GM12878 (cell line): ENCODE data around the gene UNC13A. TPM values are rescaled to one million over a fixed set of nuclear protein-coding genes. Genes with fewer than 3 reads are reported as not detected.
"Not testable (repeated sequence)": the region's sequence is repeated elsewhere in the genome, so short reads cannot be mapped to it uniquely, and the experiment has no call there.

Source experiments
- ATAC-seq: fragments of 200-7000 bp; cut with Tn5 transposase; 3 replicates; pipeline ENCODE4 v1.9.1; 2020; ENCODE audit warnings: mild to moderate bottlenecking, moderate library complexity
- BruUV-seq: library from RNA; stranded (reverse); fragments of 400-500 nt; replicated peaks from 2 replicates; lab custom pipeline; 2021; lab: Mats Ljungman, UMichigan
- CTCF ChIA-PET: fragments of 300-600 bp; sonication (Branson Sonifier 250); formaldehyde crosslinking; extraction: SDS; loops from one replicate; lab custom pipeline; 2021; ENCODE audit warnings: inconsistent platforms; lab: Yijun Ruan, JAX
- POLR2A ChIA-PET: fragments of 350-600 bp; formaldehyde crosslinking; extraction: SDS; loops from one replicate; lab custom pipeline; 2021; ENCODE audit warnings: inconsistent platforms; lab: Charles Lee
- RAD21 ChIA-PET: fragments of 300-600 bp; sonication (Branson Sonifier 250); formaldehyde crosslinking; loops from one replicate; lab custom pipeline; 2023; ENCODE audit warnings: antibody characterized with exemption; ENCODE audit not compliant: unreplicated experiment; lab: Charles Lee
- SMC1A ChIA-PET: fragments of 300-600 bp; sonication (Branson Sonifier 250); formaldehyde crosslinking; loops from one replicate; lab custom pipeline; 2023; ENCODE audit not compliant: unreplicated experiment, uncharacterized antibody; lab: Charles Lee
- DNase-seq: peaks from one replicate; pipeline ENCODE4 v3.0.0-alpha.2; 2011; ENCODE audit warnings: low read depth, low spot score
- FAIRE-seq: peaks from 3 replicates; lab custom pipeline; 2011; peaks lifted over from hg19 to GRCh38; lab: Jason Lieb, UNC
- H2AFZ ChIP-seq: 2 replicates; pipeline ENCODE4 v1.6.0; 2011; ENCODE audit warnings: low read depth, low read length, control low read depth; ENCODE audit not compliant: control insufficient read depth
- H3K27ac ChIP-seq: 2 replicates; pipeline ENCODE4 v1.5.1; 2011; ENCODE audit warnings: control low read depth; ENCODE audit not compliant: control insufficient read depth, insufficient read depth
- H3K27me3 ChIP-seq, 2 experiments: replicated peaks in 1 of 2; 2 replicates each; pipeline versions ENCODE4 v1.6.0 to v1.6.1; 2011; ENCODE audit warnings: low read length in 1 of 2; ENCODE audit not compliant: control insufficient read depth in 2 of 2, insufficient read depth in 2 of 2
- H3K36me3 ChIP-seq, 2 experiments: 2 replicates each; pipeline ENCODE4 v1.5.1; 2011; ENCODE audit warnings: low read length in 1 of 2; ENCODE audit not compliant: control insufficient read depth in 2 of 2, insufficient read depth in 2 of 2
- H3K4me1 ChIP-seq: 2 replicates; pipeline ENCODE4 v1.6.1; 2011; ENCODE audit warnings: mild to moderate bottlenecking, low read length, moderate library complexity, mixed read lengths; ENCODE audit not compliant: control insufficient read depth, insufficient read depth
- H3K4me2 ChIP-seq: 2 replicates; pipeline ENCODE4 v1.6.0; 2011; ENCODE audit warnings: control low read depth; ENCODE audit not compliant: control insufficient read depth, insufficient read depth
- H3K4me3 ChIP-seq: fragments of 200-600 bp; sonication (generic); 2 replicates; pipeline ENCODE4 v1.5.1; 2016
- H3K79me2 ChIP-seq: 2 replicates; pipeline ENCODE4 v1.6.0; 2011; ENCODE audit warnings: low read length; ENCODE audit not compliant: control insufficient read depth, insufficient read depth
- H3K9ac ChIP-seq: 2 replicates; pipeline ENCODE4 v1.8.0; 2011; ENCODE audit warnings: low read length, control low read depth, mixed read lengths; ENCODE audit not compliant: control insufficient read depth, insufficient read depth
- H3K9me3 ChIP-seq: replicated peaks from 3 replicates; pipeline ENCODE4 v1.5.1; 2011; ENCODE audit warnings: mild to moderate bottlenecking, low read length; ENCODE audit not compliant: control insufficient read depth, insufficient read depth
- H4K20me1 ChIP-seq: 2 replicates; pipeline ENCODE4 v1.6.0; 2011; ENCODE audit not compliant: control insufficient read depth, insufficient read depth
- POLR2AphosphoS2 ChIP-seq: IDR thresholded peaks from 2 replicates; pipeline ENCODE4 v1.6.1; 2011; ENCODE audit warnings: low read depth, mild to moderate bottlenecking, low read length, improper control_type of control experiment, moderate library complexity
- POU2F2 ChIP-seq: IDR thresholded peaks from 3 replicates; pipeline ENCODE4 v1.6.1; 2011; ENCODE audit warnings: low read depth, mild to moderate bottlenecking, low read length, borderline replicate concordance
- WGBS: methylation state at CpG from one replicate; pipeline ENCODE4 v1.1.6; 2016; ENCODE audit warnings: low lambda C conversion rate; ENCODE audit not compliant: insufficient replicate concordance, insufficient coverage; ENCODE audit errors: missing lambda C conversion rate; 5-methylcytosine and 5-hydroxymethylcytosine counted together
- in situ Hi-C: fragments of 300-500 bp; cut with MboI; formaldehyde crosslinking; loops from 9 replicates; pipeline ENCODE4 v1.14.3; 2018; ENCODE audit warnings: mixed read lengths
- intact Hi-C: fragments of 100-400 bp; cut with micrococcal nuclease; formaldehyde crosslinking; loops from one replicate; pipeline ENCODE4 v1.14.2; 2022; ENCODE audit not compliant: unreplicated experiment
- polyA plus RNA-seq, 11 experiments: library from polyadenylated mRNA; depleted of rRNA in 4 of 11; unstranded in 6 of 11; stranded (reverse) in 5 of 11; fragments of >200 nt; fragmentation: Nextera tagmentation in 4 of 11; fragmentation: Illumina TruSeq in 1 of 11; extraction: Ambion mirVana in 4 of 11; extraction: Trizol in 1 of 11; gene quantifications; 1 replicate in 1 of 11; 2 replicates in 10 of 11; pipeline versions ENCODE4 v1.2.1 to v1.2.3, GENCODE V29; 2011 to 2016; ENCODE audit warnings: inconsistent platforms in 2 of 11, missing spikeins in 2 of 11, low read depth in 1 of 11
- total RNA-seq, 4 experiments: library from RNA; depleted of rRNA in 3 of 4; stranded (reverse); fragments of >200 nt in 3 of 4; fragmentation: Illumina TruSeq in 1 of 4; extraction: Trizol in 1 of 4; gene quantifications; 2 replicates each; pipeline versions ENCODE4 v1.2.1 to v1.2.3, GENCODE V29; 2013 to 2021
- TF ChIP-seq, protein P1 (sequence below): fragments of 450-650 bp; IDR thresholded peaks from 2 replicates; pipeline ENCODE4 v1.6.1; 2016; ENCODE audit warnings: mild to moderate bottlenecking, moderate library complexity, borderline replicate concordance

UNC13A gene
- total and polyA plus RNA-seq, 10 of the 15 experiments (the other 5 are each of a cell fraction or from before 2014, with no cell fraction given), result under 0.01 to 0.23 (median 0.13) TPM; not detected in 1

DNA sequence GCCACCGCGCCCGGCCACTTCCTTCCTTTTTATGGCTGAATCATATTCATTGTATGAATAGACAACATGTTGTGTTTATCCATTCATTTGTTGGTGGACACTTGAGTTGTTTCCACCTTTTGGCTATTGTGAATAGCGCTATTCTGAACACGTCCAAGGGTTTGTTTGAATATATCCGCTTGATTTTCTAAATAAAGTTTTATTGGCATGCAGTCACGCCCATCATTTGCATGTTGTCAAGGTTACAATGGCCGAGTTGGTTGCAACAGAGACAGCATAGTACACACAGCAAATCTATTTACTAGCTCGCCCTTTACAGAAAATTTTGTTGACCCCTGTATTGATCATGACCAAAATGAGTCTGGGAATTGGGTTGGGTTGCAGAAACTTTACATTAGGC lies 89.2 kb downstream of the UNC13A start:
- Histone ChIP-seq H3K4me2 (no peak overlapping the region), H3K79me2 (no peaks in the 10 kb centered on the region), H2AFZ (no peak overlapping the region), H3K9me3 (no peaks in the 10 kb centered on the region), H3K9ac (no peak overlapping the region), H3K27me3 (no peaks in the 10 kb centered on the region), H3K4me3 (no peak overlapping the region), H3K36me3 (no peaks in the 10 kb centered on the region), H3K4me1 (no peaks in the 10 kb centered on the region; the same call in 1 of the 2 replicates), H4K20me1 (no peaks in the 10 kb centered on the region), H3K27ac (no peak overlapping the region)
- WGBS, result 38% methylated on average over 9 of the region's 9 CpGs
- SMC1A ChIA-PET, result no interaction called here
- CTCF ChIA-PET, result no interaction called here
- TF ChIP-seq, protein P1, sequence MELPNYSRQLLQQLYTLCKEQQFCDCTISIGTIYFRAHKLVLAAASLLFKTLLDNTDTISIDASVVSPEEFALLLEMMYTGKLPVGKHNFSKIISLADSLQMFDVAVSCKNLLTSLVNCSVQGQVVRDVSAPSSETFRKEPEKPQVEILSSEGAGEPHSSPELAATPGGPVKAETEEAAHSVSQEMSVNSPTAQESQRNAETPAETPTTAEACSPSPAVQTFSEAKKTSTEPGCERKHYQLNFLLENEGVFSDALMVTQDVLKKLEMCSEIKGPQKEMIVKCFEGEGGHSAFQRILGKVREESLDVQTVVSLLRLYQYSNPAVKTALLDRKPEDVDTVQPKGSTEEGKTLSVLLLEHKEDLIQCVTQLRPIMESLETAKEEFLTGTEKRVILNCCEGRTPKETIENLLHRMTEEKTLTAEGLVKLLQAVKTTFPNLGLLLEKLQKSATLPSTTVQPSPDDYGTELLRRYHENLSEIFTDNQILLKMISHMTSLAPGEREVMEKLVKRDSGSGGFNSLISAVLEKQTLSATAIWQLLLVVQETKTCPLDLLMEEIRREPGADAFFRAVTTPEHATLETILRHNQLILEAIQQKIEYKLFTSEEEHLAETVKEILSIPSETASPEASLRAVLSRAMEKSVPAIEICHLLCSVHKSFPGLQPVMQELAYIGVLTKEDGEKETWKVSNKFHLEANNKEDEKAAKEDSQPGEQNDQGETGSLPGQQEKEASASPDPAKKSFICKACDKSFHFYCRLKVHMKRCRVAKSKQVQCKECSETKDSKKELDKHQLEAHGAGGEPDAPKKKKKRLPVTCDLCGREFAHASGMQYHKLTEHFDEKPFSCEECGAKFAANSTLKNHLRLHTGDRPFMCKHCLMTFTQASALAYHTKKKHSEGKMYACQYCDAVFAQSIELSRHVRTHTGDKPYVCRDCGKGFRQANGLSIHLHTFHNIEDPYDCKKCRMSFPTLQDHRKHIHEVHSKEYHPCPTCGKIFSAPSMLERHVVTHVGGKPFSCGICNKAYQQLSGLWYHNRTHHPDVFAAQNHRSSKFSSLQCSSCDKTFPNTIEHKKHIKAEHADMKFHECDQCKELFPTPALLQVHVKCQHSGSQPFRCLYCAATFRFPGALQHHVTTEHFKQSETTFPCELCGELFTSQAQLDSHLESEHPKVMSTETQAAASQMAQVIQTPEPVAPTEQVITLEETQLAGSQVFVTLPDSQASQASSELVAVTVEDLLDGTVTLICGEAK, result peak; percentile 70; the same call in 1 of the 2 replicates
- TF ChIP-seq POU2F2 (peak; percentile 17; the same call in 1 of the 3 replicates), POLR2AphosphoS2 (no peak)
- in situ Hi-C loops, result no loop called here
- no TSS peak for BruUV-seq
- intact Hi-C loops, result no loop called here
- DNase-seq (no peak), FAIRE-seq (no peak), ATAC-seq (no peak)
- RAD21 ChIA-PET, result no interaction called here
- POLR2A ChIA-PET, result no interaction called here

DNA sequence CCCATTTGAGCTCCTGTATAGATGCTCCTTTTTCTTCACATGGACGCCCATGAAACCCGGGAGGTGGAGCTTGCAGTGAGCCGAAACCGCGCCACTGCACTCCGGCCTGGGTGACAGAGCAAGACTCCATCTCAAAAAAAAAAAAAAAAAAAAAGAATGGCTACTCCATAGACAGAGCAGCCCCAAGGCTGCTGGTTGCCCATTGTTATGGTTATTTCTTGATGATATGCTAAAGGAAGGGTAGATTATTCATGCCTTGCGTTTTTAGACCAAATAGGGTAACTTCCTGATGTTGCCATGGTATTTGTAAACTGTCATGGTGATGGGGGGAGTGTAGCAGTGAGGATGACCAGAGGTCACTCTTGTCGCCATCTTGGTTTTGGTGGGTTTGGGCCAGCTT lies 90.1 kb downstream of the UNC13A start:
- H3K9ac ChIP-seq, RAD21 ChIA-PET, in situ Hi-C loops, DNase-seq, H3K4me3 ChIP-seq, H3K9me3 ChIP-seq, intact Hi-C loops, H3K79me2 ChIP-seq, H4K20me1 ChIP-seq, H3K4me2 ChIP-seq, ATAC-seq, CTCF ChIA-PET, H3K27ac ChIP-seq, FAIRE-seq, BruUV-seq, H3K4me1 ChIP-seq, H3K27me3 ChIP-seq, H2AFZ ChIP-seq, SMC1A ChIA-PET, H3K36me3 ChIP-seq: not testable (repeated sequence)
- 83% methylated on average over 8 of the region's 8 CpGs for WGBS
- POLR2A ChIA-PET, result interaction anchor here (0.7 kb wide), 1 partner anchor 429 kb away, joined by 4 read pairs; no protein-coding TSS in a partner anchor

DNA sequence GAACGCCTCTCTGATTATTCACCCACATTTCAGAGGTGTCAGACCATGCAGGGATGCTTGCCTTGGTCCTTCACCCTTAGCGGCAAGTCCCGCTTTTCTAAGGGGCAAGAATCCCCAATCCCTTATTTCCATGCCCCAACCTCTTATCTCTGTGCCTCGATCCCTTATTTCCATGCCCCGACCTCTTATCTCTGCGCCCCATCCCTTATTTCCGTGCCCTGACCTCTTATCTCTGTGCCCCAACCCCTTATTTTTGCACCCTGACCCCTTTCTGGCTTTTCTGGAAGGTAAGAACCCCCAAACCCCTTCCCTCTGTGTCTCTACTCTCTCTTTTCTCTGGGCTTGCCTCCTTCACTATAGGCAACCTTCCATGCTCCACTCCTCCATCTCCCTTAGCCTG lies 93.9 kb downstream of the UNC13A start:
- H3K9me3 ChIP-seq, SMC1A ChIA-PET, FAIRE-seq, H2AFZ ChIP-seq, H3K4me3 ChIP-seq, ATAC-seq, in situ Hi-C loops, H3K27ac ChIP-seq, H3K9ac ChIP-seq, H3K79me2 ChIP-seq, H3K36me3 ChIP-seq, CTCF ChIA-PET, DNase-seq, H4K20me1 ChIP-seq, H3K27me3 ChIP-seq, intact Hi-C loops, H3K4me2 ChIP-seq, POLR2A ChIA-PET, H3K4me1 ChIP-seq, RAD21 ChIA-PET, BruUV-seq: not testable (repeated sequence)
- 19% methylated on average over 7 of the region's 7 CpGs for WGBS
